Measurements from ENCODE around the gene RHEX.
"Not testable (repeated sequence)": the region's sequence is repeated elsewhere in the genome, so short reads cannot be mapped to it uniquely, and the experiment has no call there.

Gene RHEX

GRCh38 chr1:206052919-206053610 lies at the start of gene RHEX:
Gene RHEX (plus strand): TSS chr1:206053173. CDS start chr1:206097829, 44,656 bp downstream.
- DNase-seq = not testable (repeated sequence)

GRCh38 chr1:206003854-206004800 lies 48.8 kb upstream of the RHEX start:
- no peak for DNase-seq

- no peak for DNase-seq
Measured at GRCh38 chr1:206004826-206005225, 48.1 kb upstream of the RHEX start.

GRCh38 chr1:206005234-206005633 lies 47.7 kb upstream of the RHEX start:
- no peak for DNase-seq

- no peak for DNase-seq
Measured at GRCh38 chr1:206005778-206006180, 47.2 kb upstream of the RHEX start.

- DNase-seq = no peak
Measured at GRCh38 chr1:206006946-206007345, 46.0 kb upstream of the RHEX start.

- DNase-seq = no peak
Measured at GRCh38 chr1:206010060-206010459, 42.9 kb upstream of the RHEX start.

- no peak for DNase-seq
Measured at GRCh38 chr1:206011057-206011456, 41.9 kb upstream of the RHEX start.

GRCh38 chr1:206012086-206012859 lies 40.7 kb upstream of the RHEX start:
- no peak for DNase-seq

GRCh38 chr1:206013026-206013795 lies 39.8 kb upstream of the RHEX start:
- no peak for DNase-seq

GRCh38 chr1:206014601-206015000 lies 38.4 kb upstream of the RHEX start:
- no peak for DNase-seq

- no peak for DNase-seq
Measured at GRCh38 chr1:206015071-206015470, 37.9 kb upstream of the RHEX start.

GRCh38 chr1:206020393-206021007 lies 32.5 kb upstream of the RHEX start:
- DNase-seq = no peak

GRCh38 chr1:206021008-206021625 lies 31.9 kb upstream of the RHEX start:
- DNase-seq = no peak

- no peak for DNase-seq
Measured at GRCh38 chr1:206021626-206022365, 31.2 kb upstream of the RHEX start.

GRCh38 chr1:206022766-206023165 lies 30.2 kb upstream of the RHEX start:
- DNase-seq = no peak

- no peak for DNase-seq
Measured at GRCh38 chr1:206023695-206024094, 29.3 kb upstream of the RHEX start, which contains the start of gene CTSE. Gene CTSE (minus strand): TSS chr1:206023895. CDS start chr1:206023791, 104 bp downstream.

- no peak for DNase-seq
Measured at GRCh38 chr1:206025283-206025820, 27.6 kb upstream of the RHEX start.

- DNase-seq = no peak
Measured at GRCh38 chr1:206029484-206029883, 23.5 kb upstream of the RHEX start.

GRCh38 chr1:206030191-206030590 lies 22.8 kb upstream of the RHEX start:
- no peak for DNase-seq

Measured in NCI-H345 (cell line).